ENCODE measurements around the gene HDX.

HDX gene

DNA sequence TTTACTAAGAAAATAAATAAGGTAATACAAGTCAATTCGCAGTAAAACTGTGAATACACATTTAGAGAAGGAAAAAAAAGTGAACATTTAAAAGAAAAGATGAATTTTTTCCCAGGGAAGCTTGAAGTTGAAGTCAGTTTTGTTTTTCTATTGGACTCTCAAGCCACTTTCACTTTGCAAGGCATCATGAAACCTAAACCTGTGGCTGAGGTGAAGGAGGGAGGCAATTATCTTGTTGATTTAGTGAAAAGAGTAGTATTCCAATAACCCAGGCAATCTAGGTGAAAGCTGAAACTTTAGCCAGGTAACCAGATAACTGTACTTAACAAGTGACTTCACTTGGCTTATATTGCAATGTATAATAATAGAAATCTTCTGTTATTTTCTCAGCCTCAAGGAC lies 138.6 kb downstream of the HDX start:
- H3K27me3 ChIP-seq (replicated peaks in 2 of 5; ENCODE audit: control insufficient read depth in 4 of 5, insufficient read depth in 5 of 5, low read length in 4 of 5), result no peaks in the 10 kb centered on the region
- H3K27ac ChIP-seq (ENCODE audit: insufficient read depth in 1 of 2, low read depth in 1 of 2, low read length in 2 of 2, poor library complexity in 1 of 2, severe bottlenecking in 2 of 2), result no peak overlapping the region
- H3K9me3 ChIP-seq (ENCODE audit: control extremely low read depth in 1 of 5, control insufficient read depth in 4 of 5, insufficient read depth in 2 of 5, low read depth in 1 of 5, low read length in 4 of 5), result no peaks in the 10 kb centered on the region
- H3K4me1 ChIP-seq (ENCODE audit: control extremely low read depth in 1 of 4, control insufficient read depth in 4 of 4, insufficient read depth in 4 of 4, low read length in 3 of 4), result no peaks in the 10 kb centered on the region
- no peak for DNase-seq
- ChIA-PET POLR2A (no interaction called here), CTCF (no interaction called here)
- H3K4me3 ChIP-seq (ENCODE audit: control insufficient read depth in 1 of 7, extremely low read depth in 1 of 7, insufficient read depth in 4 of 7, low read depth in 2 of 7, low read length in 6 of 7), result no peak overlapping the region
- H3K36me3 ChIP-seq (ENCODE audit: control insufficient read depth in 4 of 4, insufficient read depth in 4 of 4, low read length in 3 of 4), result no peaks in the 10 kb centered on the region
- no CpG with 5 or more reads among the region's 1 CpG for WGBS (ENCODE audit: insufficient coverage)

DNA sequence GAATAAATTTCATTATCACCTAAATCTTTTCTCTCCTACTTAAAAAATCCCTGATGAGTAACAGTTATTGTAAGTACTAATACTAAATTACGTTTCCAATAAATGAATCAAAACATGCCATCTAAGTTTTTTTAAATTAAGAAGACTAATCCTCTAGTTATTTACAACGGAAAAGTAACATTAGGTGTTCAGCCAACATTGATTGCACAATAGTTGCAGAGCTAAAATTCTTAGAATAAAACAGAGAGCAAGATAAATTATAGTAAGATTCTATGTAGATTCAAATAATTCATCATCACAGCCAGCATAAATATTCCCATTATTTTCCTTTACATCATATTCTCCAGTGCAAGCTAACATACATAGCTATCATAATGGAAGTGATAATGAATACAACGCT lies 139.2 kb downstream of the HDX start:
- Histone ChIP-seq H3K4me1 (ENCODE audit: control extremely low read depth in 1 of 4, control insufficient read depth in 4 of 4, insufficient read depth in 4 of 4, low read length in 3 of 4) (no peaks in the 10 kb centered on the region), H3K9me3 (ENCODE audit: control extremely low read depth in 1 of 5, control insufficient read depth in 4 of 5, insufficient read depth in 2 of 5, low read depth in 1 of 5, low read length in 4 of 5) (no peaks in the 10 kb centered on the region), H3K36me3 (ENCODE audit: control insufficient read depth in 4 of 4, insufficient read depth in 4 of 4, low read length in 3 of 4) (no peaks in the 10 kb centered on the region), H3K27me3 (replicated peaks in 2 of 5; ENCODE audit: control insufficient read depth in 4 of 5, insufficient read depth in 5 of 5, low read length in 4 of 5) (no peaks in the 10 kb centered on the region), H3K27ac (ENCODE audit: insufficient read depth in 1 of 2, low read depth in 1 of 2, low read length in 2 of 2, poor library complexity in 1 of 2, severe bottlenecking in 2 of 2) (no peak overlapping the region), H3K4me3 (ENCODE audit: control insufficient read depth in 1 of 7, extremely low read depth in 1 of 7, insufficient read depth in 4 of 7, low read depth in 2 of 7, low read length in 6 of 7) (no peak overlapping the region)
- POLR2A ChIA-PET, result no interaction called here
- no CpG with 5 or more reads among the region's 3 CpGs for WGBS (ENCODE audit: insufficient coverage)
- DNase-seq, result no peak
- CTCF ChIA-PET, result no interaction called here

DNA sequence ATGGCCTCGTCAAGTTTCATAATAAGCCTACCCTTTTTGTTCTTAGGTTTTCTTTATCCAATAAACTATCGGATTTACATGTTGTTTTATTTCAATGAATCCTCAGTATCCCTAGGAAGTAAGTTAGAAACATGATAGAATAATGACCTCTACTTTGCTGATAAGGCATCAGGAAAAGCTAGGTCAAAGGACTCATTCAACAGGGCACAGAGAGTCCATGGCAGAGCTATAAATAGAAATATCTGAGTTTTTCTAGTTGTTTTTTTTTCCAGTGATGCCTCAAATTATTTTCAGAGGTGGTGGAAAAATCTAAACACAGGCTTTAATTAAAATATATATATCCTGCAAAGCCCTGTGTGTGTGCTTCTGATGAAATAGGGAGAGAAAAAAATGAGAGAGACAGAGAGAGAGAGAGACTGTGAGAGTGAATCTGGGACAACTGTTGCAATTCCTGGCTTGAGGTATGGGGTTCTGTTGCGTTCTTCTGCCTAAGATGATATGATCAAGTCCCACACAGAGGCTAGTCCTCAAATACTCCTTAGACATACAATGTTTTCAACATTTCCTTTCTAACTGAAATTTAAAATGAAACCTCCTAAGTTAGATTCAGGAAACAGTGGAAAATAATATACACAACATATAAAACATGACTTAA lies 139.9 kb downstream of the HDX start:
- POLR2A ChIA-PET, result no interaction called here
- no peak for DNase-seq

DNA sequence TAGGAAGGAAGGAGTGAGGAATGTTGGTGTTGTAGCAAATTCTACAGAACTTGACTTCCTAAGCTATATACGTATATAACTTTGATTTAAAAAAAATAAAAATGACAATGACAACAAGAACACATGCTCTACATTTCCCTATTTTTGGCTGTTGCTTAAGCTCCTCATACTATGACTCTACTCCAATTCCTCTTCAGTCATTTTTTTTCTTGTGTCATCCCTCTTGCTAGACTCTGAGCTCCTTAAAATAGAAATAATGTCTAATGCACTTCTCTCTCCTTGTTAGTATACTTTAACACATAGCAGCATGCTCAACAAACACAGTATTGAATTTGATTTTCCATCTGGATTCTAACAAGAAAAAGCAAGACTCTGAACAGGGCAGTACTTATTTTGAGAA lies 144.0 kb downstream of the HDX start:
- ChIA-PET POLR2A (no interaction called here), CTCF (no interaction called here)
- Histone ChIP-seq H3K27me3 (replicated peaks in 2 of 5; ENCODE audit: control insufficient read depth in 4 of 5, insufficient read depth in 5 of 5, low read length in 4 of 5) (no peaks in the 10 kb centered on the region), H3K9me3 (ENCODE audit: control extremely low read depth in 1 of 5, control insufficient read depth in 4 of 5, insufficient read depth in 2 of 5, low read depth in 1 of 5, low read length in 4 of 5) (no peaks in the 10 kb centered on the region), H3K36me3 (ENCODE audit: control insufficient read depth in 4 of 4, insufficient read depth in 4 of 4, low read length in 3 of 4) (no peaks in the 10 kb centered on the region), H3K4me1 (ENCODE audit: control extremely low read depth in 1 of 4, control insufficient read depth in 4 of 4, insufficient read depth in 4 of 4, low read length in 3 of 4) (no peaks in the 10 kb centered on the region), H3K27ac (ENCODE audit: insufficient read depth in 1 of 2, low read depth in 1 of 2, low read length in 2 of 2, poor library complexity in 1 of 2, severe bottlenecking in 2 of 2) (no peak overlapping the region), H3K4me3 (ENCODE audit: control insufficient read depth in 1 of 7, extremely low read depth in 1 of 7, insufficient read depth in 4 of 7, low read depth in 2 of 7, low read length in 6 of 7) (no peak overlapping the region)
- DNase-seq, result no peak
- WGBS (ENCODE audit: insufficient coverage), result no CpG with 5 or more reads among the region's 1 CpG

More for the DNA sequence above, 139.9 kb downstream of the HDX start:
- Histone ChIP-seq H3K27me3 (replicated peaks in 2 of 5; ENCODE audit: control insufficient read depth in 4 of 5, insufficient read depth in 5 of 5, low read length in 4 of 5) (no peaks in the 10 kb centered on the region), H3K9me3 (ENCODE audit: control extremely low read depth in 1 of 5, control insufficient read depth in 4 of 5, insufficient read depth in 2 of 5, low read depth in 1 of 5, low read length in 4 of 5) (no peaks in the 10 kb centered on the region), H3K36me3 (ENCODE audit: control insufficient read depth in 4 of 4, insufficient read depth in 4 of 4, low read length in 3 of 4) (no peaks in the 10 kb centered on the region), H3K4me1 (ENCODE audit: control extremely low read depth in 1 of 4, control insufficient read depth in 4 of 4, insufficient read depth in 4 of 4, low read length in 3 of 4) (no peaks in the 10 kb centered on the region), H3K27ac (ENCODE audit: insufficient read depth in 1 of 2, low read depth in 1 of 2, low read length in 2 of 2, poor library complexity in 1 of 2, severe bottlenecking in 2 of 2) (no peak overlapping the region), H3K4me3 (ENCODE audit: control insufficient read depth in 1 of 7, extremely low read depth in 1 of 7, insufficient read depth in 4 of 7, low read depth in 2 of 7, low read length in 6 of 7) (no peak overlapping the region)
- CTCF ChIA-PET, result no interaction called here
- WGBS (ENCODE audit: insufficient coverage), result no CpG with 5 or more reads among the region's 3 CpGs

DNA sequence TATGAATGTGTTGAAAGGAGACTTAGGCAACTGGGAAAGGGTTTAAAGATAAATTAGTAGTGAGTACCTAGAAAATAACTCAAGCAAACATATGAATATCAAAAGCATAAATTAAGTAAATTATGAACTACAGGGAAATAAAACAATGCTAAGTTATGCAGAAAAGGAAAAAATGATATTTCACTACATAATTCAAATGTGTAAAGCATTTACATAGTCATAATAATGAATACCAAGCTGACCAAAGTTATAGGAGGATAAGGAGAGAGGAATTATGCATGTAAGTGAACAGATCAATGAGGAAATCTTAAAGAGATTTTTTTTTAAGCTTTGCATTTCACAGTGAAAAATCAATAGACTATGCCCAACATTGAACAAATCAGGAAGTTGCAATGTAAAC lies 145.0 kb downstream of the HDX start:
- H3K4me1 ChIP-seq (ENCODE audit: control extremely low read depth in 1 of 4, control insufficient read depth in 4 of 4, insufficient read depth in 4 of 4, low read length in 3 of 4), result no peaks in the 10 kb centered on the region
- POLR2A ChIA-PET, result no interaction called here
- DNase-seq, result no peak
- no peaks in the 10 kb centered on the region for H3K27me3 ChIP-seq (replicated peaks in 2 of 5; ENCODE audit: control insufficient read depth in 4 of 5, insufficient read depth in 5 of 5, low read length in 4 of 5)
- H3K27ac ChIP-seq (ENCODE audit: insufficient read depth in 1 of 2, low read depth in 1 of 2, low read length in 2 of 2, poor library complexity in 1 of 2, severe bottlenecking in 2 of 2), result no peak overlapping the region
- no peak overlapping the region for H3K4me3 ChIP-seq (ENCODE audit: control insufficient read depth in 1 of 7, extremely low read depth in 1 of 7, insufficient read depth in 4 of 7, low read depth in 2 of 7, low read length in 6 of 7)
- CTCF ChIA-PET, result no interaction called here
- H3K36me3 ChIP-seq (ENCODE audit: control insufficient read depth in 4 of 4, insufficient read depth in 4 of 4, low read length in 3 of 4), result no peaks in the 10 kb centered on the region
- no peaks in the 10 kb centered on the region for H3K9me3 ChIP-seq (ENCODE audit: control extremely low read depth in 1 of 5, control insufficient read depth in 4 of 5, insufficient read depth in 2 of 5, low read depth in 1 of 5, low read length in 4 of 5)

DNA sequence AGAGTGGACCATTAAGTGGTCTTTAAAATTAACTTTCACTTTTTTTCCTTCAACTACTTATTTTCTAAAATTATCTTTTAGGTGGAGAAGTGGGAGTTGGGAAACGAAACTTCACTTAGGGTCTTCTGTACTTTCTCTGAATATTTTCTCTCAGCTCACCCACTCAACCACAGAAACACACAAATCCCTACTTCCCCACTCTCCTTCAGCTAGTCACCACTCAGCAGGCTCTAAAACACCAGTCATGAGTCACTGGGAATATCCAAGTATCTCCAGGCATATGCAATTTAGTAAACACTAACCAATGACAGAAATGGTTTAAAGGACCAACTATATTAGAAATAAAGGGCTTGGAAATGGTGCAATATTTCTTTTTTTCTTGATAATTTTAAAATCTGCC lies 161.3 kb downstream of the HDX start:
- WGBS (ENCODE audit: insufficient coverage), result no CpG with 5 or more reads among the region's 1 CpG
- H3K27ac ChIP-seq (ENCODE audit: insufficient read depth in 1 of 2, low read depth in 1 of 2, low read length in 2 of 2, poor library complexity in 1 of 2, severe bottlenecking in 2 of 2), result no peak overlapping the region
- no peaks in the 10 kb centered on the region for H3K36me3 ChIP-seq (ENCODE audit: control insufficient read depth in 4 of 4, insufficient read depth in 4 of 4, low read length in 3 of 4)
- H3K4me1 ChIP-seq (ENCODE audit: control extremely low read depth in 1 of 4, control insufficient read depth in 4 of 4, insufficient read depth in 4 of 4, low read length in 3 of 4), result no peaks in the 10 kb centered on the region
- DNase-seq, result no peak
- POLR2A ChIA-PET, result no interaction called here
- CTCF ChIA-PET, result no interaction called here
- H3K4me3 ChIP-seq (ENCODE audit: control insufficient read depth in 1 of 7, extremely low read depth in 1 of 7, insufficient read depth in 4 of 7, low read depth in 2 of 7, low read length in 6 of 7), result no peak overlapping the region
- no peaks in the 10 kb centered on the region for H3K9me3 ChIP-seq (ENCODE audit: control extremely low read depth in 1 of 5, control insufficient read depth in 4 of 5, insufficient read depth in 2 of 5, low read depth in 1 of 5, low read length in 4 of 5)
- H3K27me3 ChIP-seq (replicated peaks in 2 of 5; ENCODE audit: control insufficient read depth in 4 of 5, insufficient read depth in 5 of 5, low read length in 4 of 5), result no peaks in the 10 kb centered on the region

DNA sequence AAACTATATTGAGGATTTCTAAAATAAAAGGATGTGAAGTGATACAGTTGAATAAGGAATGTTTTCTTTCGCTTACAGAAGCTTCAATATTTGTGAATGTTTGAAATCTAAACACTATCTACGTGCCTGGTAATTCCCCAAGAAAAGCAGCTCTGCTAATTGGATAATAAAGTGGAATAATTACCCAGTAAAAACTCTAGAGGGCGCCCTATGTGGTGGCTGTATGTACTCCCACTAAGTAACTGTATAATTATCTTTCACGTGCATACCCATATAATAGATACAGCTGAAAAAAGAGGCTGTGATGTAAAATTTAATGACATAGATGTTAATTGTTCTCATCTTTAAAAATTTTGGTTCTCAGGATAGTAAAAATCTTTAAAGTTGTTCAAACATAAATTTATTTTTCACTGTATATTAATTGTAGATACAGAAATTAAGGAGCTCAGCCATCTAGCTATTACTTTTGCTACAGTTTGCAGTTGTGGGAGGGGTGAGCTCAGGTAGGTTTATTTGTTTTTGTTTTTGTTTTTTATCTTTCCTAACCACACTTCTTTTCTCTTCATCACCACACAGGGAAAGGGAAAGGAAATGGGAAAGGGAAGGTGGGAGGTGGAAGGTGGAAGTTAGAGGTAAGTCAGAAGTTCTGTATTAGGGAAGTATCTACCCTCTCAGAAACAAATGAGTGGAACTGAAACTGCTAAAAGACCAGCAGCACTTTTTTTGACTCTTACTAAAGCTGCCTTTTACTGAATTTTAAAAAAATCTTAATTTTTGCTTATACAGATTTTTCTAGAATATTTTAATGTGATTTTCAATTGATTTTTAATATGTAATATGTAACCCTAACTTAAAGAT lies 162.5 kb downstream of the HDX start:
- ChIA-PET POLR2A (no interaction called here), CTCF (no interaction called here)
- no peak overlapping the region for H3K4me3 ChIP-seq (ENCODE audit: control insufficient read depth in 1 of 7, extremely low read depth in 1 of 7, insufficient read depth in 4 of 7, low read depth in 2 of 7, low read length in 6 of 7)
- WGBS (ENCODE audit: insufficient coverage), result no CpG with 5 or more reads among the region's 4 CpGs
- no peaks in the 10 kb centered on the region for H3K4me1 ChIP-seq (ENCODE audit: control extremely low read depth in 1 of 4, control insufficient read depth in 4 of 4, insufficient read depth in 4 of 4, low read length in 3 of 4)
- no peaks in the 10 kb centered on the region for H3K36me3 ChIP-seq (ENCODE audit: control insufficient read depth in 4 of 4, insufficient read depth in 4 of 4, low read length in 3 of 4)
- DNase-seq, result peak; percentile 8 to 46 (median 43)
- no peak overlapping the region for H3K27ac ChIP-seq (ENCODE audit: insufficient read depth in 1 of 2, low read depth in 1 of 2, low read length in 2 of 2, poor library complexity in 1 of 2, severe bottlenecking in 2 of 2)
- H3K9me3 ChIP-seq (ENCODE audit: control extremely low read depth in 1 of 5, control insufficient read depth in 4 of 5, insufficient read depth in 2 of 5, low read depth in 1 of 5, low read length in 4 of 5), result no peaks in the 10 kb centered on the region
- H3K27me3 ChIP-seq (replicated peaks in 2 of 5; ENCODE audit: control insufficient read depth in 4 of 5, insufficient read depth in 5 of 5, low read length in 4 of 5), result no peaks in the 10 kb centered on the region

All from common myeloid progenitor, CD34-positive (primary cell).